Measurements from ENCODE around the gene DNAH1. TPM values are rescaled to one million over a fixed set of nuclear protein-coding genes. Genes with fewer than 3 reads are reported as not detected.

The DNAH1 gene
- total RNA-seq, 4 donors from 2014 or later: 1.4 to 6.8 (median 2.0) TPM

DNA sequence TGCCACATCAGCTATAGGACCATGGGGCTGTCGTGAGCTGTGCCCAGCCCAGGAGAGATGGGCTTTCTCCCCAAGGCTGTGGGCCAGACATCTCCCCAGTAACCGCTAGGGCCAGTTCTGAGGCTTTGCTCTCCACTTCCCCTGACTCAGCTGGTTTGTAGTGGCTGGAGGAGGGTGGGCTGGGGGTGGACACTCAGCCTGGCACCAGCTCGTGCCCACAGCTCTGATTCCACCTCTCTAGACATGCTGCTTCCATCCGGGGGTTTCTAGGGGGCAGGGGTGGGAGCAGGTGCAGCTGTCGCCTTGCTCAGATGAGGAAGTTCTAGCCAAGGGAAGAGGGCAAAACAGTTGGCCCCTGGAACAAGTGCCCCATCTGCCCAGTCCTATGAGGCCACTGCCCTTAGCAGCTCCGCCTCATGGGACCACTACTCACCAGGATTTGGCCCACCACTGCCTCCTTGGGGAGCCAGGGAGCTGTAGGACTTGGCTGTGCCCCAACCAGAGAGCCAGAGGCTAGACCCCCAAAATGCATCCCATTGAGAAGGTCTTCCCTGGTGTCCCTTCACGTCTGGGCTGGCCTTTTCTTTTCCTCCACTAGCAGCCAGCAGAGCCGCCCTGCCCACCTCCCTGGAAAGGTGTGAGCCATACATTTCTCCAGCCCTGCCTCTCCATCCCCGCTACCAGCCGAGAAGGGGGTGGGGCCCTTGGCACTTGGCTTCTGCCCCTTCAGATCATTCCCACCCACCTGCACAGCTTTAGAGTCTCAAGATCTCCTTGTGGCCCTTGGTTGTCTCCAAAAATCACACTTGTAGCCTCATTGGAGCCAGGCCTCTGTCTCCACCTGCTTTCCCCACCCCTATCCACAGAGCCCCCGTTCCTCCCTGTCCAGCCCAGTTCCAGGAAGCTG lies 18.6 kb upstream of the DNAH1 start:
- H3K27ac ChIP-seq: no peak overlapping the region
- ATAC-seq (no peak), DNase-seq (no peak)
- no peaks in the 10 kb centered on the region for H3K27me3 ChIP-seq
- no peak for TF ChIP-seq POLR2A (IDR thresholded peaks at IDR 0.05)
- TF ChIP-seq, protein P1, sequence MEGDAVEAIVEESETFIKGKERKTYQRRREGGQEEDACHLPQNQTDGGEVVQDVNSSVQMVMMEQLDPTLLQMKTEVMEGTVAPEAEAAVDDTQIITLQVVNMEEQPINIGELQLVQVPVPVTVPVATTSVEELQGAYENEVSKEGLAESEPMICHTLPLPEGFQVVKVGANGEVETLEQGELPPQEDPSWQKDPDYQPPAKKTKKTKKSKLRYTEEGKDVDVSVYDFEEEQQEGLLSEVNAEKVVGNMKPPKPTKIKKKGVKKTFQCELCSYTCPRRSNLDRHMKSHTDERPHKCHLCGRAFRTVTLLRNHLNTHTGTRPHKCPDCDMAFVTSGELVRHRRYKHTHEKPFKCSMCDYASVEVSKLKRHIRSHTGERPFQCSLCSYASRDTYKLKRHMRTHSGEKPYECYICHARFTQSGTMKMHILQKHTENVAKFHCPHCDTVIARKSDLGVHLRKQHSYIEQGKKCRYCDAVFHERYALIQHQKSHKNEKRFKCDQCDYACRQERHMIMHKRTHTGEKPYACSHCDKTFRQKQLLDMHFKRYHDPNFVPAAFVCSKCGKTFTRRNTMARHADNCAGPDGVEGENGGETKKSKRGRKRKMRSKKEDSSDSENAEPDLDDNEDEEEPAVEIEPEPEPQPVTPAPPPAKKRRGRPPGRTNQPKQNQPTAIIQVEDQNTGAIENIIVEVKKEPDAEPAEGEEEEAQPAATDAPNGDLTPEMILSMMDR (IDR thresholded peaks at IDR 0.05 in 4 of 5, conservative IDR thresholded peaks at IDR 0.05 in 1 of 5): no peak
- in situ Hi-C loops (cut with MboI; ENCODE audit: low sequenced_read_pairs in 4 of 4) (no loop called here), intact Hi-C loops (cut with DNase I; ENCODE audit: low total_unique reads) (no loop called here)
- H3K36me3 ChIP-seq: peaks cover 0 to 10% of the 10 kb centered on the region in 2 donors
- no peaks in the 10 kb centered on the region for H3K9me3 ChIP-seq
- H3K4me3 ChIP-seq: no peak overlapping the region
- no peaks in the 10 kb centered on the region for H3K4me1 ChIP-seq

DNA sequence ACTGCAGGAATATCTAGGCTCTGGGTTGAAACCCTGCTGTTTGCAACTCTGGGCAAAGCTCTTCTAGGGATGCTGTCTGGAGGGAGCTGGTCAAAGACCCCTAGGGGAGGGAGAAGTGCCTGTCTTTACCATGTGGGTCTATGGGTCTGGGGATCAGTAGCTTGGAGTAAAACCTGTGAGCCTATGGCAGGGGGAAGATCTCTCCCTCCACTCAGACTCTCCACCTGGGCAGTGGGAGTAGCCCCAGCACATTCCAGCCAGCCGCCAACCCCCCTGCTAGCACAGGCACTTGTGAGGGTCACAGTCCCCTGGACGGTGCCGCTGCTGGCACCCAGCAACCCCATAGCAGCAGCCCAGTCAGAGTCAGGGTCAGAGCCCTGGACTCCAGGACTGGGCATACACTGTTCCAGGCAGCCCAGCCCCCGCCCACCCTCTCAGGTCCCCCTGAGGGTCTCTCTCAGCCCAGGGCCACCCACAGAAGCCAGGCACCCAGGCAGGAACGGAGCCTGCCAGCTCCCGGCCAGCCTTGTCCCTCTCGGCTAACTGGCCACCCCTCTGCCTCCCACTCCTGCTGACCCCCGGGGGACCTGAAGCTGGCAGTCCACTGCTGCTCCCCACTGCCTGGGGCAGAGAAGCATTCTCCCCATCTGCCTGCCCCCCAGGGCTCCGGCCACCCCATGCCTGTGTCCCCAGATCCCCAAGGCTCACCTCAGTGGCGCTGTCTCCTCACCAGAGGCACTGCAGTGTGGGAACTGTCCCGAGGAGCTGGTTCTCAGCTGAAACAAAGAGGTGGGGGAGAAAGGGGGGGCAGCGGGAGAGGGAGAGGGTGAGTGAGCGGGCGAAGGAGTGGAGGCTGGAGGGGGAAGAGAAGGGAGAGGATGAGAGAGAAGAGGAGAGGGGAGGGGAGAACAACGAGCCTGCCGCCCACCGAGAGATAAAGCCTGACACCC lies 17.7 kb upstream of the DNAH1 start:
- H3K27me3 ChIP-seq: no peaks in the 10 kb centered on the region
- no peak overlapping the region for H3K27ac ChIP-seq
- ATAC-seq (no peak), DNase-seq (no peak)
- H3K4me1 ChIP-seq: no peaks in the 10 kb centered on the region
- no peaks in the 10 kb centered on the region for H3K9me3 ChIP-seq
- H3K36me3 ChIP-seq: peaks cover 0 to 1% of the 10 kb centered on the region in 2 donors
- in situ Hi-C loops (cut with MboI; ENCODE audit: low sequenced_read_pairs in 4 of 4): no loop called here
- no peak overlapping the region for H3K4me3 ChIP-seq
- intact Hi-C loops (cut with DNase I; ENCODE audit: low total_unique reads): no loop called here
- no peak for TF ChIP-seq POLR2A (IDR thresholded peaks at IDR 0.05)
- TF ChIP-seq, protein P1 (IDR thresholded peaks at IDR 0.05 in 4 of 5, conservative IDR thresholded peaks at IDR 0.05 in 1 of 5): no peak

DNA sequence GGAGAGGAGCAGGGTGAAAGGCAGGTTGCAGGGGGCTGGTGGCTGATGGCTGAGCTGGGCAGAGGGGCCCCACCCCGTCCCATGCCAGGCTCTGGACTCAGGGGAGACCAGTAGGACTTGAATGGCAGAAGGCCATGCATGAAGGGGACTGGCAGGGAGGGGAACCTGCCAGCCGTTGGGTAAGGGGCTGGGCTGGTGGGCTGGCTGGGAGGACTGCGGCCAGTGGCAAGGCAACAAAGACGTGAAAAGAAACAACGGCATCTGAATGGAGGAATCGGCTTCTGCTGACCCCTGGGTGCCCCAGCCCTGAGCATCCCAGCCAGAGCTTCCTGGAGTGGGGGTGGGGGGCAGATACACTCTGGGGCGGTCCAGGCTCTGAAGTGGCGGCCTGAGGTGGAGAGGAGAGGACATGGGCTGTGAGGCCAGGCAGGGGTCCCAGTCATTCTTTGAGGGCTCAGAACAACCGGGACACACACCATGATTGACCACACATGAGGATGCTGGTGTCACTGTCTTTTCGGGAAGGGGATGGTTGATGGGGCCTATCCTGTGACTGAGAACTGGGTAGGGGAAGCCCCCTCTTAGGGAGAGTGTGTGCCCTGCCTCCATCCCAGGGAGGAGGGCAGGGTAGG lies 16.8 kb upstream of the DNAH1 start:
- no peak for DNase-seq
- in situ Hi-C loops (cut with MboI; ENCODE audit: low sequenced_read_pairs in 4 of 4) (no loop called here), intact Hi-C loops (cut with DNase I; ENCODE audit: low total_unique reads) (no loop called here)
- Histone ChIP-seq H3K27ac (no peak overlapping the region), H3K9me3 (no peaks in the 10 kb centered on the region), H3K4me3 (no peak overlapping the region), H3K27me3 (no peaks in the 10 kb centered on the region), H3K36me3 (no peaks in the 10 kb centered on the region), H3K4me1 (no peaks in the 10 kb centered on the region)
- ATAC-seq: no peak
- TF ChIP-seq, protein P1 (IDR thresholded peaks at IDR 0.05 in 4 of 5, conservative IDR thresholded peaks at IDR 0.05 in 1 of 5): no peak
- TF ChIP-seq POLR2A (IDR thresholded peaks at IDR 0.05): no peak

DNA sequence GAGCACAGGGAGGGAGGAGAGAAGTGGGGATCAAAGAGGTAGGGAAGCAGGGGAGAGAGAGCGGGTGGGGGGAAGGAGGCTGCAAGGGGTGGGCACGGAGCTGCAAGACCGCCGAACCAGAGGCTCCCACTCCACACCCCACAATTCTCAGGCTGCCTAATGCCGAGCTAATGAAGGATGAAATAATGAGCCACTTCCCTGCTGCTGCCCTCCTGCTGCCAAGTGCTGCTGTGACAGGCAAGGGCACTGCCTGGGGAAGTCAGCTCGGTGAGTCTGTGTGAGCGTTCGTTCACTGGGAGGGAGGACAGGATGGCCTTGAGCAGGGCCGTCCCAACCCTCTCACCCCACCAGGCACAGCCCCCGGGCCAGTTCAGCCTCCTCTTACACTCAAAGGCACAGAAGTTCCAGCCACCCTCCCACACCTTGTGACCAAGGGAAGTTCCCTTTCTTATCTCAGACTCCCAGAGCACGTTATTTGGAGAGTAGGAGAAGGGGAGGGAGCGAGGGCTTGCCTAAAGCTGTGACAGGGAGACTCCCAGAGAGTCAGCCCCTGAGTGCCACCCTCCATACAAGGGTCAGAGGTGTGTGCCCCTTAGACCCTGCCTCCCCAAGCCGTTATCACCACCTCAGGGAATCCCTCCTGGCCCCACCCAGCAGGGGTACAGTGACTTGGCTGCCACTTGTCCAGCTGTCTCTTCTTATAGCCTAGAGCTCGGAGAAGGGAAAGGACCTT lies 16.1 kb upstream of the DNAH1 start:
- Histone ChIP-seq H3K4me1 (no peaks in the 10 kb centered on the region), H3K36me3 (no peaks in the 10 kb centered on the region), H3K4me3 (no peak overlapping the region), H3K9me3 (no peaks in the 10 kb centered on the region), H3K27ac (no peak overlapping the region), H3K27me3 (no peaks in the 10 kb centered on the region)
- DNase-seq (no peak), ATAC-seq (no peak)
- in situ Hi-C loops (cut with MboI; ENCODE audit: low sequenced_read_pairs in 4 of 4) (no loop called here), intact Hi-C loops (cut with DNase I; ENCODE audit: low total_unique reads) (no loop called here)
- TF ChIP-seq, protein P1 (IDR thresholded peaks at IDR 0.05 in 4 of 5, conservative IDR thresholded peaks at IDR 0.05 in 1 of 5): no peak
- TF ChIP-seq POLR2A (IDR thresholded peaks at IDR 0.05): no peak
